Fibroblast of skin of right quadriceps (primary cell): ENCODE results near the gene COQ8B.

Source experiments
- DNase-seq: peaks from one replicate; pipeline ENCODE4 v3.0.0-alpha.2; 2013

COQ8B gene

GRCh38 chr19:40690050-40690692 lies 26.5 kb downstream of the COQ8B start, which contains the start of gene NUMBL:
Gene NUMBL (minus strand): TSS chr19:40690651. CDS start chr19:40690483, 168 bp downstream.
- DNase-seq = no peak

GRCh38 chr19:40689339-40690049 lies 27.2 kb downstream of the COQ8B start:
- DNase-seq = peak; percentile 15

- DNase-seq = no peak
Measured at GRCh38 chr19:40688987-40689338, 27.7 kb downstream of the COQ8B start.

GRCh38 chr19:40688309-40688708 lies 28.4 kb downstream of the COQ8B start:
- no peak for DNase-seq

GRCh38 chr19:40687525-40688016 lies 29.1 kb downstream of the COQ8B start:
- peak; percentile 50 for DNase-seq

- no peak for DNase-seq
Measured at GRCh38 chr19:40686882-40687524, 29.7 kb downstream of the COQ8B start.

GRCh38 chr19:40685563-40685962 lies 31.1 kb downstream of the COQ8B start:
- DNase-seq = no peak

- DNase-seq = no peak
Measured at GRCh38 chr19:40685016-40685526, 31.6 kb downstream of the COQ8B start.

- no peak for DNase-seq
Measured at GRCh38 chr19:40684280-40684679, 32.4 kb downstream of the COQ8B start.

- no peak for DNase-seq
Measured at GRCh38 chr19:40683437-40683836, 33.2 kb downstream of the COQ8B start.

- no peak for DNase-seq
Measured at GRCh38 chr19:40682431-40682964, 34.2 kb downstream of the COQ8B start.

GRCh38 chr19:40681039-40681438 lies 35.6 kb downstream of the COQ8B start:
- DNase-seq = no peak

- no peak for DNase-seq
Measured at GRCh38 chr19:40677156-40677555, 39.5 kb downstream of the COQ8B start.

GRCh38 chr19:40674291-40674690 lies 42.4 kb downstream of the COQ8B start:
- no peak for DNase-seq

- no peak for DNase-seq
Measured at GRCh38 chr19:40673397-40673796, 43.3 kb downstream of the COQ8B start.

- no peak for DNase-seq
Measured at GRCh38 chr19:40672573-40673299, 44.0 kb downstream of the COQ8B start.

- no peak for DNase-seq
Measured at GRCh38 chr19:40672038-40672437, 44.6 kb downstream of the COQ8B start.

GRCh38 chr19:40671404-40671803 lies 45.3 kb downstream of the COQ8B start:
- DNase-seq = no peak

GRCh38 chr19:40668991-40669614 lies 47.6 kb downstream of the COQ8B start:
- DNase-seq = no peak

GRCh38 chr19:40667602-40668001 lies 49.1 kb downstream of the COQ8B start:
- no peak for DNase-seq

GRCh38 chr19:40666803-40667438 lies 49.8 kb downstream of the COQ8B start:
- no peak for DNase-seq
